ENCODE measurements around the gene DIP2C. TPM values are rescaled to one million over a fixed set of nuclear protein-coding genes. Genes with fewer than 3 reads are reported as not detected.
"Not testable (repeated sequence)": the region's sequence is repeated elsewhere in the genome, so short reads cannot be mapped to it uniquely, and the experiment has no call there.

DIP2C gene
- total RNA-seq, 1 donor from 2014 or later = 23.1 TPM

GRCh38 chr10:636016-636730, 53.3 kb downstream of the DIP2C start:
- no peaks in the 10 kb centered on the region for H3K27me3 Mint-ChIP-seq

DNA sequence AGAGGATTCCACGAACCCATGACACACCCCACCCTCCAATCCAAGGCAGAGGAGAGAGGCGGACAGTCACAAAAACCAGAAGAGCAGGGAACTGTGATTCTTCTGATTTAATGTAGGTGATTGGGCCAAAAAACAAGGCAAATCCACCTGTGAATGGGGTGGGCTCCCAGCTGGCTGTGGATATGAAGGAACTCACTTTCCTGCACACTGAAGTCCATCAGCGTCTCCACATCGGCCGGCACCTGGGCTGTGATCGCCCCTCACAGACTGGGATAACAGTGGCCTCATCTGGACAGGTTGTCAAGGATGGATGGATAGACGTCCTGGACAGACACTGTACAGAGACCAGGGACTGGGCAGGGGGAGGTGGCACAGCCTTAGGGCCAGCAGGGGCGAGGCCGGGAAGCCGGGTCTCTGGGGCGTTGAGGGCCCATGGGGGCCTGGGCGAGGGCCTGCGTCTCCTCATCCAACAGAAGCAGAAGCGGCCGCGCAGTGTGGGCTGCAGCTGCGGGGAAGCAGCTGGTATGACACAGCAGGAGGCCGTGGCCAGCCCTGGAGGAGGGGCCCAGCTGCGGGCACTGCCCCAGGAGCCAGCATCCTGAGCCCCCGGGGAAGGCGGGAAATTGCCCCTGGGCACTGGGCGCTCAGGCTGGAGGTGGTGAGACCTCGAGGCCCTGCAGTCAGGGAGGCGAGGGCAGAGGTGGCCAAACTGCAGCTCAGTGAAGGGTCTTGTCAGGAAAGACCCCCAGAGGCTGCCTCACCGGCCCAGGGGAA, 54.2 kb downstream of the DIP2C start:
- no peak for TF ChIP-seq CTCF (conservative IDR thresholded peaks at IDR 0.05)
- H3K9me3 Mint-ChIP-seq = no peaks in the 10 kb centered on the region
- H3K36me3 Mint-ChIP-seq = peaks cover 9% of the 10 kb centered on the region
- no peak for DNase-seq (ENCODE audit: extremely low spot score, unreplicated experiment)
- H3K4me3 Mint-ChIP-seq = no peak overlapping the region
- H3K4me1 Mint-ChIP-seq (ENCODE audit: unreplicated experiment) = peaks cover 32% of the 10 kb centered on the region
- H3K27ac Mint-ChIP-seq = peak overlapping the region; percentile 52
- H3K27me3 Mint-ChIP-seq = no peaks in the 10 kb centered on the region

More at GRCh38 chr10:636016-636730, 53.3 kb downstream of the DIP2C start:
- Mint-ChIP-seq H3K36me3 (peaks cover 9% of the 10 kb centered on the region), H3K4me3 (no peak overlapping the region), H3K9me3 (no peaks in the 10 kb centered on the region), H3K4me1 (ENCODE audit: unreplicated experiment) (peaks cover 32% of the 10 kb centered on the region), H3K27ac (peak overlapping the region; percentile 93)
- TF ChIP-seq CTCF (conservative IDR thresholded peaks at IDR 0.05) = no peak
- DNase-seq (ENCODE audit: extremely low spot score, unreplicated experiment) = no peak

DNA sequence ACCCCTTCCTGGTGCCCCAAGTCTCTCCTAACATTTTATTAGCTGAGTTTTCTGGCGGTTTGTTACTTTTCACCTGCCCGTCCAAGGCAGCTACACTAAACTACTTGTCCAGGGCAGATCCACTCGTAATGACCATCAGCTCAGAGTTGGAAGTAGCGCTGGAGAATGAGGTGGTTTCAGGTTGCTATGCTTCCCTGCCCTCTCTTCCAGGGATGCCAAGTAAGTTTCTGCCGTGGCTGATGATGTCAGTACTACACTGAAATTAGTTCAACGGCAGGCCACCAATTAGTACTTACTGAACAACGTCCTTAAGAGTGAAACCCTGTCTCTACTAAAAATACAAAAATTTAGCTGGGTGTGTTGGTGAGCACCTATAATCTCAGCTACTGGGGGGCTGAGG, 55.2 kb downstream of the DIP2C start:
- TF ChIP-seq CTCF (conservative IDR thresholded peaks at IDR 0.05) = no peak

GRCh38 chr10:633279-634245, 55.9 kb downstream of the DIP2C start:
- no peak for TF ChIP-seq CTCF (conservative IDR thresholded peaks at IDR 0.05)
- no peak for DNase-seq (ENCODE audit: extremely low spot score, unreplicated experiment)
- H3K4me1 Mint-ChIP-seq (ENCODE audit: unreplicated experiment) = peaks cover 27% of the 10 kb centered on the region
- H3K4me3 Mint-ChIP-seq = no peak overlapping the region
- H3K9me3 Mint-ChIP-seq = no peaks in the 10 kb centered on the region
- no peaks in the 10 kb centered on the region for H3K27me3 Mint-ChIP-seq
- H3K27ac Mint-ChIP-seq = peak overlapping the region; percentile 16
- peaks cover 17% of the 10 kb centered on the region for H3K36me3 Mint-ChIP-seq

More for the DNA sequence above, 55.2 kb downstream of the DIP2C start:
- no peaks in the 10 kb centered on the region for H3K9me3 Mint-ChIP-seq
- no peak overlapping the region for H3K4me3 Mint-ChIP-seq
- peak overlapping the region; percentile 52 for H3K27ac Mint-ChIP-seq
- H3K27me3 Mint-ChIP-seq = no peaks in the 10 kb centered on the region
- peaks cover 13% of the 10 kb centered on the region for H3K36me3 Mint-ChIP-seq
- peaks cover 27% of the 10 kb centered on the region for H3K4me1 Mint-ChIP-seq (ENCODE audit: unreplicated experiment)
- no peak for DNase-seq (ENCODE audit: extremely low spot score, unreplicated experiment)

- not testable (repeated sequence) for H3K27ac Mint-ChIP-seq; H3K9me3 Mint-ChIP-seq; H3K27me3 Mint-ChIP-seq; DNase-seq (ENCODE audit: extremely low spot score, unreplicated experiment); H3K4me3 Mint-ChIP-seq
- H3K4me1 Mint-ChIP-seq (ENCODE audit: unreplicated experiment) = peaks cover 30% of the 10 kb centered on the region
- peaks cover 19% of the 10 kb centered on the region for H3K36me3 Mint-ChIP-seq
Measured at GRCh38 chr10:632807-633177, 56.7 kb downstream of the DIP2C start.

DNA sequence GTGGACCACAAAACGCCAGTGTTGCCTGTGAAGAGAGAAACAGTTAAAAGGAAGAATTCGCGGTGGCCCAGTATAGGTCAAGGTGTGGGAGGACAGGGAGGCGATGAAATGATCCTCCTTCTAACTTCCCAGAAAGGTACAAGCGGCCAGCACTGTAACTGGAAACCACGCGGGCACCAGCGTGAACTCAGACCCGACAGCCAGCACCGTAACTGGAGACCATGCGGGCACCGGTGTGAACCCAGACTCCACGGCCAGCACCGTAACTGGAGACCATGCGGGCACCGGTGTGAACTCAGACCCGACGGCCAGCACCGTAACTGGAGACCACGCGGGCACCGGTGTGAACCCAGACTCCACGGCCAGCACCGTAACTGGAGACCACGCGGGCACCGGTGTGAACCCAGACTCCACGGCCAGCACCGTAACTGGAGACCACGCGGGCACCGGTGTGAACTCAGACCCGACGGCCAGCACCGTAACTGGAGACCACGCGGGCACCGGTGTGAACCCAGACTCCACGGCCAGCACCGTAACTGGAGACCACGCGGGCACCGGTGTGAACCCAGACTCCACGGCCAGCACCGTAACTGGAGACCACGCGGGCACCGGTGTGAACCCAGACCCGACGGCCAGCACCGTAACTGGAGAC, 57.2 kb downstream of the DIP2C start:
- H3K4me3 Mint-ChIP-seq; H3K9me3 Mint-ChIP-seq; H3K27me3 Mint-ChIP-seq; H3K27ac Mint-ChIP-seq; DNase-seq (ENCODE audit: extremely low spot score, unreplicated experiment): not testable (repeated sequence)
- H3K36me3 Mint-ChIP-seq = peaks cover 21% of the 10 kb centered on the region
- peaks cover 26% of the 10 kb centered on the region for H3K4me1 Mint-ChIP-seq (ENCODE audit: unreplicated experiment)

All from type B pancreatic cell (in vitro differentiated cells).